Measurements from ENCODE around the gene ARSI.
"Not testable (repeated sequence)": the region's sequence is repeated elsewhere in the genome, so short reads cannot be mapped to it uniquely, and the experiment has no call there.

The ARSI gene

DNA sequence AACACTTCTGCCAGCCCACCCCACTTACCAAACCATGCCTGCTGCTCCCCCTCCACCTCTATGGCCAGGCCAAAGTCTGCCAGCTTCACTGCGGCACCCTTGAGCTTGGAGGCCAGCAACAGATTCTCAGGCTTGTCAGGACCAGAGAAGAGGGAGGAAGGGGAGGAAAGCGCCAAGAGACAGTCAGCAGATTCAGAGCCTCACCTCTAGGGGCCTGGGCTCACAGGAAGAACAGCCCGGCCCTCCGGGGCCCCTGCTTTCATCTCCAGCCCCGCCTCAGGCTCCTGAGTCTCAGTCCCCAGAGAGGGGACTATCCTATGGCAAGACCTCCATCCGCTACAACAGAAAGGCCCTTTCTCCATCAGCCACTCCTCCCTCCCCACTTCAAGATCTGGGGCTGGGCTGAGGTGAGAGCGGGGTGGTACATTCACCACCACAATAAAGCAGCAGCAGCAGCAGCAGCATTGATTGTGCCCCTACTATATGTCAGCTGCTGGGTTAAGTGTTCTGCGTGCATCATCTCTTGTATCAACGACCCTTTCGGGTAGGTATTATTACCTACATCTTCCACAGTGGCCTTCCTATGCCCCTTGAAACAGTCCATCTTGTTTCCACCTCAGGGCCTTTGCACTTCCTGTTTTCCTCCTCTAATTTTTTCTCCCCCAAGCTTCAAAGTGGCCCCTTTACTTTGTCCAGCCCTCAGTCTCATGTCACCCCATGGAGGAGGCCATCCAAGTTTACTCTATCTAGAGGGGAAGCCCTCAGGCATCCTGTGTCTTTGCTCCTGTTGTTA is 49.1 kb downstream of the ARSI start:
- no peak overlapping the region for H3K4me3 ChIP-seq (replicated peaks in 1 of 2; ENCODE audit: low read depth in 2 of 2, low read length in 2 of 2)
- DNase-seq (ENCODE audit: low read depth in 2 of 2) = no peak
- TF ChIP-seq CTCF (IDR thresholded peaks at IDR 0.05; ENCODE audit: low read depth, low read length) = no peak

DNA sequence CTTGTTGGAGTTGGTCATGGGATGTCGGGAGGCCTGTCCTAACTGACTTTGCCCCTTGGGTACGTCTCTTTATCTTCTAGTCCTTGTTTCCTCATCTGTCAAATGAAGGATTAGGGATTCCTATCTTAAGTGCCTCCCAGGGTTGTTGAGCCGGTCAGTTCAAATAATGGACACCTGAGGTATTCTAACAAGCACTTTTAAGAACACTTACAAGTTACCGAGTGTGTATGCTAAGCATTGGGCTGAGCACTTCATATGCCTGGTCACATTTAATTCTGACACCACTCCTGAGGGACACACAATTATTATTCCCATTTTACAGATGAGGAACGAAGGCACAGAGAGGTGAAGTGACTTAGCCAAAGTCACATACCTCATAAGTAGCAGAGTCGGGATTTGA is 50.2 kb downstream of the ARSI start:
- H3K4me3 ChIP-seq (replicated peaks in 1 of 2; ENCODE audit: low read depth in 2 of 2, low read length in 2 of 2) = no peak overlapping the region
- DNase-seq (ENCODE audit: low read depth in 2 of 2) = no peak
- no peak for TF ChIP-seq CTCF (IDR thresholded peaks at IDR 0.05; ENCODE audit: low read depth, low read length)

DNA sequence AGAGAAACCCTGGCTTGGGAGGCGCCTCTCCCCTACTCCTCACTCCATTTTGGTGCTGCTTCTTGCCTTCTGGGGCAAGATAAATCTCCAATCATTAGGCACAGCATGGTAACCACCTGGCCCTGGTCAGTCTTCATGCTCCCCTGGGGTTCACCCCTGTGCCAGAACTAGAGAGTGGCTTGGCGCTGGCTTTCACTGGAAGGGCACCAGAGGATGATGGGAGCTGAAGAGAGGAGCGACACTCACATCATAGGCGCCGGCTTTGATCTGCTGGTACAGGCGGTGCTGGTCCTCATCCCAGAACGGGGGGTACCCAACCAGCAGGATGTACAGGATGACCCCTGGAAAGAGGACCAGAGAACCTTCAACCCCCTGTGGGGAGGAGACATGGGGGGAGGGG is 51.2 kb downstream of the ARSI start:
- TF ChIP-seq CTCF (IDR thresholded peaks at IDR 0.05; ENCODE audit: low read depth, low read length) = no peak
- no peak for DNase-seq (ENCODE audit: low read depth in 2 of 2)
- no peak overlapping the region for H3K4me3 ChIP-seq (replicated peaks in 1 of 2; ENCODE audit: low read depth in 2 of 2, low read length in 2 of 2)

DNA sequence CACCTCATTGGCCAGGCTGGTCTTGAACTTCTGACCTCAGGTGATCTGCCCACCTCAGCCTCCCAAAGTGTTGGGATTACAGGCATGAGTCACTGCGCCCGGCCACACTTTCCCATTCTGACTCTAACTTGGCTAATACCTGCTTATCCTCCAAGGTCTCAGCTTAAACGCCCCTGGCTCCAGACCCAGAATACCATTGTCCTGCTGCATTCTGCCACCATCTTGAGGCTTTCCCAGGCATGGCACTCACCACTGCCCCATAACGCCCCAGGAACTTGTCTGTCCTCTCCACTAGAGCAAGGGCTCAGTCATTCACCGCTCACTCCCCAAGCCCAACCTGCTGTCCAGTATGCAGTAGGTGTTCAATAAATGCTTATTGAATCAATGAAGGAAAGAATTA is 53.0 kb downstream of the ARSI start:
- TF ChIP-seq CTCF (IDR thresholded peaks at IDR 0.05; ENCODE audit: low read depth, low read length) = no peak
- DNase-seq (ENCODE audit: low read depth in 2 of 2) = no peak

DNA sequence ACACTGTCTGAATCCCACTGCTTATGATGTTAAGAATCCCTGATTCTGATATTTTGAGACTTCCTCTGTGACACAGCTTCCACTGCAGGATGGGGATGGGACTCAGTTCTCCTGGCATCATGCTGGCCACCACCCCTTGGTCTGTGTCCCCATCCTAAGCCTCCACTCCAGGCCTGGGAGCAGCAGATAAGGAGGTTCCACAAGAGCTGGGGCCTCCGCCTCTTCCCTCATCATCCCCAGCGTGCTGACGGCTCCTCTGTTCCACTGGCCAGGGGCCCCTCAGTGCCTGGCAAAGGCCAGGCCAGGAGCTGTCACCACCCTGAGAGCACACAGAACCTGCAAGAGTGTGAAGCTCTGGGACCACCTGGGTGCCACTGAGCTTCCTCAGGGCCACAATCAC is 53.8 kb downstream of the ARSI start:
- no peak for DNase-seq (ENCODE audit: low read depth in 2 of 2)
- no peak for TF ChIP-seq CTCF (IDR thresholded peaks at IDR 0.05; ENCODE audit: low read depth, low read length)
- H3K4me3 ChIP-seq (replicated peaks in 1 of 2; ENCODE audit: low read depth in 2 of 2, low read length in 2 of 2) = no peak overlapping the region

More for the DNA sequence above, 53.0 kb downstream of the ARSI start:
- no peak overlapping the region for H3K4me3 ChIP-seq (replicated peaks in 1 of 2; ENCODE audit: low read depth in 2 of 2, low read length in 2 of 2)

- not testable (repeated sequence) for H3K4me3 ChIP-seq (replicated peaks in 1 of 2; ENCODE audit: low read depth in 2 of 2, low read length in 2 of 2)
Observed at GRCh38 chr5:150248493-150248892, 54.2 kb downstream of the ARSI start.

DNA sequence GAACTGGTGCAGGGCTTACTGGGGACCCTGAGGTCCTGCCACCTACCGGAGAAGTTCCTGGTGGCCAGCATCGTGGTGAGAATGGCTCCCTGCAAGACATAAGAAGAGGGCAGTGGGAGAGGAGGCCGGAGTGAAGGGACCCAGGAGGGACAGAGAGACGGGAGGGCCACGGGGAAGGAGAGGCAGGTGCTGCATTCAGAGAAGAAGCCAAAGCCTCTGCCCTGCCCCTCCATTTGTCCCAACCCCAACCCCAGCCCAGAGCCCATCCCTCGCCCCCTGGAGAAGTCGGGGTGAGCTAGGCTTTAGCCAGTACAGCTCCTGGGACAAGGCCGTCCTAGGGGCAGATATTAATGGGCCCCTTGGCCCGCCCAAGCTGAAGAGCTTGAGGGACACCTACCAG is 55.0 kb downstream of the ARSI start:
- TF ChIP-seq CTCF (IDR thresholded peaks at IDR 0.05; ENCODE audit: low read depth, low read length) = no peak
- no peak overlapping the region for H3K4me3 ChIP-seq (replicated peaks in 1 of 2; ENCODE audit: low read depth in 2 of 2, low read length in 2 of 2)
- no peak for DNase-seq (ENCODE audit: low read depth in 2 of 2)

More at GRCh38 chr5:150248493-150248892, 54.2 kb downstream of the ARSI start:
- not testable (repeated sequence) for DNase-seq (ENCODE audit: low read depth in 2 of 2)
